ENCODE results near the gene TEX12.
"Not testable (repeated sequence)": the region's sequence is repeated elsewhere in the genome, so short reads cannot be mapped to it uniquely, and the experiment has no call there.

The TEX12 gene

GRCh38 chr11:112163875-112164685 lies 3.1 kb upstream of the TEX12 start, which contains the start of gene IL18:
Gene IL18, minus strand, starts transcription at chr11:112164094. Its CDS starts 9,041 bp downstream, at chr11:112155053.
- DNase-seq (ENCODE audit: low read depth): no peak

GRCh38 chr11:112165049-112165448 lies 2.1 kb upstream of the TEX12 start:
- DNase-seq (ENCODE audit: low read depth): no peak

GRCh38 chr11:112166562-112166961 lies 610 bp upstream of the TEX12 start:
- DNase-seq (ENCODE audit: low read depth): no peak

- no peak for DNase-seq (ENCODE audit: low read depth)
These were observed 5.3 kb downstream of the TEX12 start for GRCh38 chr11:112172362-112172994.

- DNase-seq (ENCODE audit: low read depth): no peak
These were observed 6.0 kb downstream of the TEX12 start for GRCh38 chr11:112173152-112173551.

GRCh38 chr11:112174789-112175598 lies 7.8 kb downstream of the TEX12 start, which contains the start of gene BCO2:
Gene BCO2, plus strand, starts transcription at chr11:112175512. Its CDS starts 90 bp downstream, at chr11:112175602.
- DNase-seq (ENCODE audit: low read depth): no peak

- no peak for DNase-seq (ENCODE audit: low read depth)
These were observed 8.4 kb downstream of the TEX12 start for GRCh38 chr11:112175599-112175952.

- no peak for DNase-seq (ENCODE audit: low read depth)
These were observed 8.9 kb downstream of the TEX12 start for GRCh38 chr11:112176077-112176476.

- no peak for DNase-seq (ENCODE audit: low read depth)
These were observed 10.4 kb downstream of the TEX12 start for GRCh38 chr11:112177589-112177988.

- no peak for DNase-seq (ENCODE audit: low read depth)
These were observed 11.3 kb downstream of the TEX12 start for GRCh38 chr11:112178428-112178827.

- DNase-seq (ENCODE audit: low read depth): no peak
These were observed 11.8 kb downstream of the TEX12 start for GRCh38 chr11:112178936-112179335.

- no peak for DNase-seq (ENCODE audit: low read depth)
These were observed 12.4 kb downstream of the TEX12 start for GRCh38 chr11:112179601-112180000.

- DNase-seq (ENCODE audit: low read depth): no peak
These were observed 15.7 kb downstream of the TEX12 start for GRCh38 chr11:112182867-112183266.

GRCh38 chr11:112185883-112186282 lies 18.7 kb downstream of the TEX12 start:
- DNase-seq (ENCODE audit: low read depth): no peak

GRCh38 chr11:112186304-112186703 lies 19.1 kb downstream of the TEX12 start:
- DNase-seq (ENCODE audit: low read depth): no peak

- not testable (repeated sequence) for DNase-seq (ENCODE audit: low read depth)
These were observed 27.9 kb downstream of the TEX12 start for GRCh38 chr11:112195113-112195512.

- DNase-seq (ENCODE audit: low read depth): no peak
These were observed 28.8 kb downstream of the TEX12 start for GRCh38 chr11:112195951-112196351.

GRCh38 chr11:112196519-112197087 lies 29.4 kb downstream of the TEX12 start:
- no peak for DNase-seq (ENCODE audit: low read depth)

- not testable (repeated sequence) for DNase-seq (ENCODE audit: low read depth)
These were observed 31.9 kb downstream of the TEX12 start for GRCh38 chr11:112199101-112199500.

- DNase-seq (ENCODE audit: low read depth): no peak
These were observed 33.1 kb downstream of the TEX12 start for GRCh38 chr11:112200252-112200651.

GRCh38 chr11:112206071-112206470 lies 38.9 kb downstream of the TEX12 start:
- no peak for DNase-seq (ENCODE audit: low read depth)

- no peak for DNase-seq (ENCODE audit: low read depth)
These were observed 43.7 kb downstream of the TEX12 start for GRCh38 chr11:112210890-112211289.

Data from T-helper 22 cell (primary cell).